ENCODE data around the gene CNTNAP2.

Gene CNTNAP2

DNA sequence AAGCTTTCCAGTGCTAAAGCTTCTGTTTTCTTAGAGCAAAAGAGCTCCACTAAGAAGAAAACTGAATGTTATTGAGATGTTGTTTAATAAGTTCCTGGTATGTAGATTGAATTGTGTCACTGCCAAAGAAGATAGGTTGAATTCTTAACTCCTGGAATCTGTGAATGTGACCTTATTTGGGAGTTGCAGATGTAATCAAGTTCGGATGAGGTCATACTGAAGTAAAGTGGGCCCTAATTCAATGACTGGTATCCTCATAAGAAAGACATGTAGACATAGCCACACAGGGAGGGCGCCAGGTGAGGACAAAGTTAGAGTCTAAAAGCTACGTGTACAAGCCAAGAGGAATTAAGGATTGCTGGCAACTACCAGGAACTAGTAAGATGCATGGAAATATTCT, 1741.8 kb downstream of the CNTNAP2 start:
- no peaks in the 10 kb centered on the region for H3K4me1 ChIP-seq
- no peak overlapping the region for H3K4me3 ChIP-seq (ENCODE audit: low read depth, low read length)
- H3K27me3 ChIP-seq: no peaks in the 10 kb centered on the region
- TF ChIP-seq, protein P1, sequence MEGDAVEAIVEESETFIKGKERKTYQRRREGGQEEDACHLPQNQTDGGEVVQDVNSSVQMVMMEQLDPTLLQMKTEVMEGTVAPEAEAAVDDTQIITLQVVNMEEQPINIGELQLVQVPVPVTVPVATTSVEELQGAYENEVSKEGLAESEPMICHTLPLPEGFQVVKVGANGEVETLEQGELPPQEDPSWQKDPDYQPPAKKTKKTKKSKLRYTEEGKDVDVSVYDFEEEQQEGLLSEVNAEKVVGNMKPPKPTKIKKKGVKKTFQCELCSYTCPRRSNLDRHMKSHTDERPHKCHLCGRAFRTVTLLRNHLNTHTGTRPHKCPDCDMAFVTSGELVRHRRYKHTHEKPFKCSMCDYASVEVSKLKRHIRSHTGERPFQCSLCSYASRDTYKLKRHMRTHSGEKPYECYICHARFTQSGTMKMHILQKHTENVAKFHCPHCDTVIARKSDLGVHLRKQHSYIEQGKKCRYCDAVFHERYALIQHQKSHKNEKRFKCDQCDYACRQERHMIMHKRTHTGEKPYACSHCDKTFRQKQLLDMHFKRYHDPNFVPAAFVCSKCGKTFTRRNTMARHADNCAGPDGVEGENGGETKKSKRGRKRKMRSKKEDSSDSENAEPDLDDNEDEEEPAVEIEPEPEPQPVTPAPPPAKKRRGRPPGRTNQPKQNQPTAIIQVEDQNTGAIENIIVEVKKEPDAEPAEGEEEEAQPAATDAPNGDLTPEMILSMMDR (IDR thresholded peaks at IDR 0.05; ENCODE audit: low read depth, low read length): no peak
- no peak for DNase-seq
- no peaks in the 10 kb centered on the region for H3K36me3 ChIP-seq
- H3K9me3 ChIP-seq: no peaks in the 10 kb centered on the region

DNA sequence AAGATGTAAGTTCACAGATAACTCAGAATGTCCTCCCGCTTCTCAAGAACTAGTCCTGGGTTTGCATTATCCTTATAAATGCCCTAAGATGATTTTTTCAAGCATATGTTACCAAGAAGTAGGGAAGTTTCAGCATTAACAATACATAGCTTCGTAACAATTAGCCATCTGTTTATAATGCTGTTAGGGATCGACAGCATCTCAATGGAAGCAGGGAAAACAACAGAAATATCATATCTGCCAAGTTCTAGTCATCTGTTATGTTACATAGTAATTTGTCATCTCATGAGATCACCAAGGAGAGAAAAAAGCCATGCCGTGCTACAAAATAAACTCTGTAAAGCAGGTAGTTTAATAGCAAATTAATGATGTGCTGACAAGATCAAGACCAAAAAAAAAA, 1742.4 kb downstream of the CNTNAP2 start:
- H3K9me3 ChIP-seq: no peaks in the 10 kb centered on the region
- DNase-seq: no peak
- H3K27me3 ChIP-seq: no peaks in the 10 kb centered on the region
- no peak overlapping the region for H3K4me3 ChIP-seq (ENCODE audit: low read depth, low read length)
- H3K4me1 ChIP-seq: no peaks in the 10 kb centered on the region
- no peaks in the 10 kb centered on the region for H3K36me3 ChIP-seq
- TF ChIP-seq, protein P1 (IDR thresholded peaks at IDR 0.05; ENCODE audit: low read depth, low read length): no peak

DNA sequence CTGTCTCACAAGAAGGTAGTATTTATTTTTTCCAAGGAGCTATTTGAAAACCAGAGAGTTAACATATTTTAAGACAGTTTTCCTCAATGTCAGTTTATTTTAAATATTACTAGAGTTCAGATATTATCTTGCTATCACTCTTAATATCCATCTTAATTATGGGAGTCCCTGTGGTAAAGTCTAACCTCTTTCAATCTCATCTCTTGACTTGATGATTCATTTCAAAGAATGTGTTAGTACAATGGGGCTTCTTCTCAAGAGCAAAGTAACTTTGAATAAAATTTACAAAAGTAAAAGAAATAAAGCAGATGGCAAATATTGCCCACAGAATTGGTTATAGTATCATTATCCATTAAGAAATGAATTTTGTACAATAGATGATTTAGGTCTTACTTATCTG, 1742.9 kb downstream of the CNTNAP2 start:
- TF ChIP-seq, protein P1 (IDR thresholded peaks at IDR 0.05; ENCODE audit: low read depth, low read length): no peak
- Histone ChIP-seq H3K36me3 (no peaks in the 10 kb centered on the region), H3K4me1 (no peaks in the 10 kb centered on the region), H3K4me3 (ENCODE audit: low read depth, low read length) (no peak overlapping the region), H3K9me3 (no peaks in the 10 kb centered on the region), H3K27me3 (no peaks in the 10 kb centered on the region)
- no peak for DNase-seq

DNA sequence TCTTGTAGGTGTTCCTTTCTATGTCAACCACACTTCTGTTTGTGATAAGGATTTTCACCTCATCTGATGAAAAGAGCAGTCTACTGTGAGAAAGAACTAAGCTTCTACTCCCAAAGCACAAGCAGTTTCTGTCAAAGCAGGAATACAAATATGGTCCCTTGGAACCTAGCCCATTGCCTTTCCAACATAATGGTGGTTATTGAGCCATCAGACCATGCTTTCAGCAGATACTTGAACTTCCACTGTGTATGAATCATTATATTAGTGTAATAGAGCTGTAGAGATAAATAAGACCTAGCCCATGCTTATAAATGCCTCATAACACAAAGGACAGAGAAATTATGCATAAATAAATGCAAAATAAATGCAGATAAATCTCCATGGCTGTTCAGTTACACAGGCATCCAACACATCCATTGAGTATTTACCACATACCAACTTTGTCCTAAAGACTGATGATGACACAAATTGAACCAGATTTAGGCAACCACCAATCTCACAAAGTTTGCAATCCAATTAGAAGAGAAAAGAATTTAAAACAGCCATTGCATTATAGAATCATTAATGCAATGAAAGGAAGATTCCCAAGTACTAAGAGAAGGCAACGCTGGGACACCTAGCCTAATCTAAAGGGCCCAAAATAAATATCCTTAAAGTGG, 1744.6 kb downstream of the CNTNAP2 start:
- Histone ChIP-seq H3K4me3 (ENCODE audit: low read depth, low read length) (no peak overlapping the region), H3K27me3 (no peaks in the 10 kb centered on the region), H3K9me3 (no peaks in the 10 kb centered on the region), H3K36me3 (no peaks in the 10 kb centered on the region), H3K4me1 (no peaks in the 10 kb centered on the region)
- DNase-seq: no peak
- TF ChIP-seq, protein P1 (IDR thresholded peaks at IDR 0.05; ENCODE audit: low read depth, low read length): no peak

DNA sequence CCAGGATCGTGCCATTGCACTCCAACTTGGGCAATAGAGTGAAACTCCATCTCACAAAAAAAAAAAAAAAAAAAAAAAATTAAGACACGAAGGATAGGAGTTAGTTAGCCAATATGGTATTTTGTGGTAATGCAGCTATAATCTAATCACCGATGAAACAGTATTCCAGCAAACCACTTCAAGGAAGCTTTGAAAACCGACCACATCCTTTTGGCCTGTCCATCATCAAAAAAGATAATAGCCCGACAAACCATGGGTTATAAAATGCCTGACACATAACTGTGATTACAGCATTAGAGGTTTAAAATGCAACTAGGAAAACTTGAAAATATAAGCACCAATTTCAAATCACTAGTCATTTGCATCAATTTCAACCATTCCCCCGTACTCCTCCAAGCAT, 1745.3 kb downstream of the CNTNAP2 start:
- Histone ChIP-seq H3K36me3 (no peaks in the 10 kb centered on the region), H3K9me3 (no peaks in the 10 kb centered on the region), H3K27me3 (no peaks in the 10 kb centered on the region), H3K4me1 (no peaks in the 10 kb centered on the region), H3K4me3 (ENCODE audit: low read depth, low read length) (no peak overlapping the region)
- no peak for DNase-seq
- TF ChIP-seq, protein P1 (IDR thresholded peaks at IDR 0.05; ENCODE audit: low read depth, low read length): no peak

DNA sequence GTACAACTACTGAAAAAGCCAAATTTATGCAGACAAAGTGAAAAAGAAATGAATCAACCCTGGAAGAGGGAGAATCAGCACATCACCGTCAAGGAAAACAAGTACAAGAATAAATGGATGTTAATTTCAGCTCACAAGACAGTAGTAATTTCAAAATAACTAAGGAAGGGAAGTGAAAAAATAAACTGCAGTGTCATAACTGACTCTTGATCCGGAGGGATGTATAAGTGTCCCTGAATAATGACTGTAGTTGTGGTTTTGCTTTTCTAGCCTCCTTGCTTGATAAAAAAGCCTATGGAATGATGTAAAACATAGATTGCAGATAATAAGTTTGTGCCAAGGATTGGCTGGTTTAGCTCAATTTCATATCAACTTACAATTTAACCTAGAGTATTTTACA, 1752.9 kb downstream of the CNTNAP2 start:
- no peaks in the 10 kb centered on the region for H3K36me3 ChIP-seq
- H3K4me1 ChIP-seq: no peaks in the 10 kb centered on the region
- H3K27me3 ChIP-seq: no peaks in the 10 kb centered on the region
- H3K4me3 ChIP-seq (ENCODE audit: low read depth, low read length): no peak overlapping the region
- TF ChIP-seq, protein P1 (IDR thresholded peaks at IDR 0.05; ENCODE audit: low read depth, low read length): no peak
- H3K9me3 ChIP-seq: no peaks in the 10 kb centered on the region
- no peak for DNase-seq
